Hematopoietic multipotent progenitor cell (in vitro differentiated cells): Measurements from ENCODE around the gene IFIT2. TPM values are rescaled to one million over a fixed set of nuclear protein-coding genes. Genes with fewer than 3 reads are reported as not detected.
"Not testable (repeated sequence)": the region's sequence is repeated elsewhere in the genome, so short reads cannot be mapped to it uniquely, and the experiment has no call there.

Experiments used
- DNase-seq, 3 donors: peaks; one replicate each; pipeline ENCODE4 v3.0.0-alpha.2; 2011 to 2015; ENCODE audit warnings: low read depth in 2 of 3, low spot score in 2 of 3
- total RNA-seq: library from RNA; depleted of rRNA; stranded (reverse); fragments of >200 nt; gene quantifications from one replicate; pipeline ENCODE4 v1.2.3, GENCODE V29; 2012

The IFIT2 gene
- 3.0 TPM for total RNA-seq

GRCh38 chr10:89301721-89302445 lies at the start of gene IFIT2:
Gene IFIT2 (plus strand): TSS chr10:89302046. CDS start chr10:89302124, 78 bp downstream.
- DNase-seq: peak; percentile 32 to 92 (median 78)

- no peak for DNase-seq
Measured at GRCh38 chr10:89252225-89252585, 49.6 kb upstream of the IFIT2 start.

GRCh38 chr10:89255091-89255579 lies 46.7 kb upstream of the IFIT2 start:
- DNase-seq: not testable (repeated sequence)

GRCh38 chr10:89255793-89256192 lies 46.1 kb upstream of the IFIT2 start:
- DNase-seq: no peak

GRCh38 chr10:89256340-89256739 lies 45.5 kb upstream of the IFIT2 start:
- DNase-seq: no peak

GRCh38 chr10:89256962-89257361 lies 44.9 kb upstream of the IFIT2 start:
- no peak for DNase-seq

GRCh38 chr10:89257581-89257980 lies 44.3 kb upstream of the IFIT2 start:
- DNase-seq: no peak

- DNase-seq: no peak
Measured at GRCh38 chr10:89258881-89259280, 43.0 kb upstream of the IFIT2 start.

- DNase-seq: no peak
Measured at GRCh38 chr10:89262086-89263051, 39.5 kb upstream of the IFIT2 start.

GRCh38 chr10:89263091-89263490 lies 38.8 kb upstream of the IFIT2 start:
- DNase-seq: no peak

- DNase-seq: no peak
Measured at GRCh38 chr10:89263531-89263930, 38.3 kb upstream of the IFIT2 start.

GRCh38 chr10:89266721-89267453 lies 35.0 kb upstream of the IFIT2 start:
- no peak for DNase-seq

GRCh38 chr10:89269433-89270152 lies 32.3 kb upstream of the IFIT2 start:
- no peak for DNase-seq

GRCh38 chr10:89270153-89270483 lies 31.7 kb upstream of the IFIT2 start:
- no peak for DNase-seq

- no peak for DNase-seq
Measured at GRCh38 chr10:89271532-89271931, 30.3 kb upstream of the IFIT2 start.

- no peak for DNase-seq
Measured at GRCh38 chr10:89273680-89274079, 28.2 kb upstream of the IFIT2 start.

- DNase-seq: no peak
Measured at GRCh38 chr10:89274928-89275327, 26.9 kb upstream of the IFIT2 start.

GRCh38 chr10:89275383-89275782 lies 26.5 kb upstream of the IFIT2 start:
- no peak for DNase-seq

GRCh38 chr10:89278034-89278535 lies 23.8 kb upstream of the IFIT2 start:
- DNase-seq: no peak

GRCh38 chr10:89278900-89279392 lies 22.9 kb upstream of the IFIT2 start:
- DNase-seq: no peak
